GM12878 (cell line): ENCODE results near the gene SMG5. TPM values are rescaled to one million over a fixed set of nuclear protein-coding genes. Genes with fewer than 3 reads are reported as not detected.

Experiments used
- CREM ChIP-seq: IDR thresholded peaks from 2 replicates; pipeline ENCODE4 v1.6.1; 2014; ENCODE audit warnings: antibody characterized with exemption, low read depth
- EED ChIP-seq: sonication (generic); IDR thresholded peaks from 2 replicates; pipeline ENCODE4 v1.6.1; 2016; ENCODE audit warnings: antibody characterized with exemption, low read depth
- EZH2 ChIP-seq: IDR thresholded peaks from 2 replicates; pipeline ENCODE4 v1.6.1; 2012; ENCODE audit warnings: low read depth, mild to moderate bottlenecking, control low read depth, inconsistent platforms, low read length, borderline replicate concordance; ENCODE audit not compliant: control insufficient read depth
- GATAD2B ChIP-seq: fragments of 450-650 bp; conservative IDR thresholded peaks from 2 replicates; pipeline ENCODE4 v1.6.1; 2017; ENCODE audit warnings: low read depth, mild to moderate bottlenecking, moderate library complexity
- PML ChIP-seq: IDR thresholded peaks from 2 replicates; pipeline ENCODE4 v1.6.1; 2012; ENCODE audit warnings: low read length, inconsistent platforms
- POLR2A ChIP-seq: IDR thresholded peaks from 2 replicates; pipeline ENCODE4 v1.6.1; 2011; ENCODE audit warnings: low read depth, mild to moderate bottlenecking, low read length
- POLR2AphosphoS5 ChIP-seq: IDR thresholded peaks from 2 replicates; pipeline ENCODE4 v1.6.1; 2011; ENCODE audit warnings: mild to moderate bottlenecking, low read length, inconsistent platforms
- RUNX3 ChIP-seq: IDR thresholded peaks from 2 replicates; pipeline ENCODE4 v1.6.1; 2012; ENCODE audit warnings: low read length, inconsistent platforms
- SREBF1 ChIP-seq: IDR thresholded peaks from 2 replicates; pipeline ENCODE4 v1.6.1; 2012; ENCODE audit warnings: mild to moderate bottlenecking, low read length
- TCF12 ChIP-seq: IDR thresholded peaks from 2 replicates; pipeline ENCODE4 v1.6.1; 2011; ENCODE audit warnings: low read depth, mild to moderate bottlenecking, low read length
- polyA plus RNA-seq, 11 experiments: library from polyadenylated mRNA; depleted of rRNA in 4 of 11; unstranded in 6 of 11; stranded (reverse) in 5 of 11; fragments of >200 nt; fragmentation: Nextera tagmentation in 4 of 11; fragmentation: Illumina TruSeq in 1 of 11; extraction: Ambion mirVana in 4 of 11; extraction: Trizol in 1 of 11; gene quantifications; 1 replicate in 1 of 11; 2 replicates in 10 of 11; pipeline versions ENCODE4 v1.2.1 to v1.2.3, GENCODE V29; 2011 to 2016; ENCODE audit warnings: inconsistent platforms in 2 of 11, missing spikeins in 2 of 11, low read depth in 1 of 11
- total RNA-seq, 4 experiments: library from RNA; depleted of rRNA in 3 of 4; stranded (reverse); fragments of >200 nt in 3 of 4; fragmentation: Illumina TruSeq in 1 of 4; extraction: Trizol in 1 of 4; gene quantifications; 2 replicates each; pipeline versions ENCODE4 v1.2.1 to v1.2.3, GENCODE V29; 2013 to 2021
- TF ChIP-seq, protein P1 (sequence below): fragments of 450-650 bp; IDR thresholded peaks from 2 replicates; pipeline ENCODE4 v1.6.1; 2017; ENCODE audit warnings: mild to moderate bottlenecking, moderate library complexity
- TF ChIP-seq, protein P2 (sequence below): IDR thresholded peaks from 2 replicates; pipeline ENCODE4 v1.6.1; 2011; ENCODE audit warnings: low read depth, mild to moderate bottlenecking, low read length, moderate library complexity, borderline replicate concordance; ENCODE audit errors: extremely low read depth
- TF ChIP-seq, protein P3 (sequence below): fragments of 150-350 bp; IDR thresholded peaks from 2 replicates; pipeline ENCODE4 v1.6.1; 2014; ENCODE audit warnings: mild to moderate bottlenecking, low read depth, low read length
- TF ChIP-seq, protein P4 (sequence below), 3 experiments: IDR thresholded peaks in 2 of 3; conservative IDR thresholded peaks in 1 of 3; 2 replicates each; pipeline ENCODE4 v1.5.1; 2011; ENCODE audit warnings: low read depth in 3 of 3, low read length in 3 of 3, mild to moderate bottlenecking in 3 of 3, control low read depth in 2 of 3, moderate library complexity in 2 of 3, inconsistent platforms in 1 of 3, mixed read lengths in 1 of 3; ENCODE audit not compliant: control insufficient read depth in 2 of 3, insufficient read depth in 1 of 3; ENCODE audit errors: extremely low read depth in 1 of 3
- TF ChIP-seq, protein P5 (sequence below): IDR thresholded peaks from 2 replicates; pipeline ENCODE4 v1.6.1; 2011; ENCODE audit warnings: borderline replicate concordance, low read depth, mild to moderate bottlenecking, moderate library complexity, mixed read lengths, low read length; ENCODE audit not compliant: insufficient read depth; ENCODE audit errors: extremely low read length
- TF ChIP-seq, protein P6 (sequence below): IDR thresholded peaks from 2 replicates; pipeline ENCODE4 v1.6.1; 2011; ENCODE audit warnings: mild to moderate bottlenecking, low read depth, low read length, moderate library complexity; ENCODE audit not compliant: insufficient replicate concordance

Gene SMG5
- total and polyA plus RNA-seq, 10 of the 15 experiments (the other 5 are each of a cell fraction or from before 2014, with no cell fraction given), result 0.76 to 61.5 (median 48.8) TPM

DNA sequence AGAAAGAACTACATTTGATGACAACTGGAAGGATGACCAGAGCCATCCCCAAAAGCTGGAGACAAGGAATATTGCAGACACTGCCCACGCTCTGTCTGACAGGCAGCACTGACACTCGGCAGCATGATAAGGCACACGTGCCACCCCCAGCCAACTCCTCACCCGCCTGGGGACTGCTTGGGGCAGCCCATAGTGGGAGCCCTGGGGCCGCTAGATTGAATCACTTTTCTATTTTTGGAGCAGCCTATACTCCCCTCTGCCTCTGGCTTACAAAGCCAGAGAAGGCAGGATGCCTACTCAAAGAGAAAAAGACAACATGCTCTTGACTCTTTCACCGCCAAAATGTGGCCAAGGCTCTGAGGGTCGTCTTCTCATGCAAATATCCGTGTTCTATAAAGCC is 1.3 kb downstream of the SMG5 start (continued):
- TF ChIP-seq, protein P1, sequence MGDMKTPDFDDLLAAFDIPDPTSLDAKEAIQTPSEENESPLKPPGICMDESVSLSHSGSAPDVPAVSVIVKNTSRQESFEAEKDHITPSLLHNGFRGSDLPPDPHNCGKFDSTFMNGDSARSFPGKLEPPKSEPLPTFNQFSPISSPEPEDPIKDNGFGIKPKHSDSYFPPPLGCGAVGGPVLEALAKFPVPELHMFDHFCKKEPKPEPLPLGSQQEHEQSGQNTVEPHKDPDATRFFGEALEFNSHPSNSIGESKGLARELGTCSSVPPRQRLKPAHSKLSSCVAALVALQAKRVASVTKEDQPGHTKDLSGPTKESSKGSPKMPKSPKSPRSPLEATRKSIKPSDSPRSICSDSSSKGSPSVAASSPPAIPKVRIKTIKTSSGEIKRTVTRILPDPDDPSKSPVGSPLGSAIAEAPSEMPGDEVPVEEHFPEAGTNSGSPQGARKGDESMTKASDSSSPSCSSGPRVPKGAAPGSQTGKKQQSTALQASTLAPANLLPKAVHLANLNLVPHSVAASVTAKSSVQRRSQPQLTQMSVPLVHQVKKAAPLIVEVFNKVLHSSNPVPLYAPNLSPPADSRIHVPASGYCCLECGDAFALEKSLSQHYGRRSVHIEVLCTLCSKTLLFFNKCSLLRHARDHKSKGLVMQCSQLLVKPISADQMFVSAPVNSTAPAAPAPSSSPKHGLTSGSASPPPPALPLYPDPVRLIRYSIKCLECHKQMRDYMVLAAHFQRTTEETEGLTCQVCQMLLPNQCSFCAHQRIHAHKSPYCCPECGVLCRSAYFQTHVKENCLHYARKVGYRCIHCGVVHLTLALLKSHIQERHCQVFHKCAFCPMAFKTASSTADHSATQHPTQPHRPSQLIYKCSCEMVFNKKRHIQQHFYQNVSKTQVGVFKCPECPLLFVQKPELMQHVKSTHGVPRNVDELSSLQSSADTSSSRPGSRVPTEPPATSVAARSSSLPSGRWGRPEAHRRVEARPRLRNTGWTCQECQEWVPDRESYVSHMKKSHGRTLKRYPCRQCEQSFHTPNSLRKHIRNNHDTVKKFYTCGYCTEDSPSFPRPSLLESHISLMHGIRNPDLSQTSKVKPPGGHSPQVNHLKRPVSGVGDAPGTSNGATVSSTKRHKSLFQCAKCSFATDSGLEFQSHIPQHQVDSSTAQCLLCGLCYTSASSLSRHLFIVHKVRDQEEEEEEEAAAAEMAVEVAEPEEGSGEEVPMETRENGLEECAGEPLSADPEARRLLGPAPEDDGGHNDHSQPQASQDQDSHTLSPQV, result no peak
- TF ChIP-seq SREBF1, result no peak
- peak; percentile 51 for TF ChIP-seq POLR2A
- TF ChIP-seq POLR2AphosphoS5, result peak; percentile 34; the same call in 1 of the 2 replicates
- no peak for TF ChIP-seq EZH2
- peak; percentile 51; the same call in 1 of the 2 replicates for TF ChIP-seq RUNX3
- no peak for TF ChIP-seq TCF12
- 0 out of 2 replicates have a peak, but pooled peaks have one; percentile 3 for TF ChIP-seq GATAD2B
- TF ChIP-seq CREM, result 0 out of 2 replicates have a peak, but pooled peaks have one; percentile 31
- TF ChIP-seq, protein P2, sequence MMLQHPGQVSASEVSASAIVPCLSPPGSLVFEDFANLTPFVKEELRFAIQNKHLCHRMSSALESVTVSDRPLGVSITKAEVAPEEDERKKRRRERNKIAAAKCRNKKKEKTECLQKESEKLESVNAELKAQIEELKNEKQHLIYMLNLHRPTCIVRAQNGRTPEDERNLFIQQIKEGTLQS, result no peak
- TF ChIP-seq, protein P3, sequence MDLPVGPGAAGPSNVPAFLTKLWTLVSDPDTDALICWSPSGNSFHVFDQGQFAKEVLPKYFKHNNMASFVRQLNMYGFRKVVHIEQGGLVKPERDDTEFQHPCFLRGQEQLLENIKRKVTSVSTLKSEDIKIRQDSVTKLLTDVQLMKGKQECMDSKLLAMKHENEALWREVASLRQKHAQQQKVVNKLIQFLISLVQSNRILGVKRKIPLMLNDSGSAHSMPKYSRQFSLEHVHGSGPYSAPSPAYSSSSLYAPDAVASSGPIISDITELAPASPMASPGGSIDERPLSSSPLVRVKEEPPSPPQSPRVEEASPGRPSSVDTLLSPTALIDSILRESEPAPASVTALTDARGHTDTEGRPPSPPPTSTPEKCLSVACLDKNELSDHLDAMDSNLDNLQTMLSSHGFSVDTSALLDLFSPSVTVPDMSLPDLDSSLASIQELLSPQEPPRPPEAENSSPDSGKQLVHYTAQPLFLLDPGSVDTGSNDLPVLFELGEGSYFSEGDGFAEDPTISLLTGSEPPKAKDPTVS, result no peak
- TF ChIP-seq, protein P4, sequence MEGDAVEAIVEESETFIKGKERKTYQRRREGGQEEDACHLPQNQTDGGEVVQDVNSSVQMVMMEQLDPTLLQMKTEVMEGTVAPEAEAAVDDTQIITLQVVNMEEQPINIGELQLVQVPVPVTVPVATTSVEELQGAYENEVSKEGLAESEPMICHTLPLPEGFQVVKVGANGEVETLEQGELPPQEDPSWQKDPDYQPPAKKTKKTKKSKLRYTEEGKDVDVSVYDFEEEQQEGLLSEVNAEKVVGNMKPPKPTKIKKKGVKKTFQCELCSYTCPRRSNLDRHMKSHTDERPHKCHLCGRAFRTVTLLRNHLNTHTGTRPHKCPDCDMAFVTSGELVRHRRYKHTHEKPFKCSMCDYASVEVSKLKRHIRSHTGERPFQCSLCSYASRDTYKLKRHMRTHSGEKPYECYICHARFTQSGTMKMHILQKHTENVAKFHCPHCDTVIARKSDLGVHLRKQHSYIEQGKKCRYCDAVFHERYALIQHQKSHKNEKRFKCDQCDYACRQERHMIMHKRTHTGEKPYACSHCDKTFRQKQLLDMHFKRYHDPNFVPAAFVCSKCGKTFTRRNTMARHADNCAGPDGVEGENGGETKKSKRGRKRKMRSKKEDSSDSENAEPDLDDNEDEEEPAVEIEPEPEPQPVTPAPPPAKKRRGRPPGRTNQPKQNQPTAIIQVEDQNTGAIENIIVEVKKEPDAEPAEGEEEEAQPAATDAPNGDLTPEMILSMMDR (IDR thresholded peaks at IDR 0.05 in 2 of 3, conservative IDR thresholded peaks at IDR 0.05 in 1 of 3; ENCODE audit: control insufficient read depth in 2 of 3, extremely low read depth in 1 of 3, insufficient read depth in 1 of 3, low read depth in 3 of 3, low read length in 3 of 3), result peak; percentile 4 to 29 (median 21); a peak in 2 of 6 replicates
- TF ChIP-seq PML, result no peak
- TF ChIP-seq, protein P5, sequence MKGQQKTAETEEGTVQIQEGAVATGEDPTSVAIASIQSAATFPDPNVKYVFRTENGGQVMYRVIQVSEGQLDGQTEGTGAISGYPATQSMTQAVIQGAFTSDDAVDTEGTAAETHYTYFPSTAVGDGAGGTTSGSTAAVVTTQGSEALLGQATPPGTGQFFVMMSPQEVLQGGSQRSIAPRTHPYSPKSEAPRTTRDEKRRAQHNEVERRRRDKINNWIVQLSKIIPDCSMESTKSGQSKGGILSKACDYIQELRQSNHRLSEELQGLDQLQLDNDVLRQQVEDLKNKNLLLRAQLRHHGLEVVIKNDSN, result peak; percentile 60
- TF ChIP-seq, protein P6, sequence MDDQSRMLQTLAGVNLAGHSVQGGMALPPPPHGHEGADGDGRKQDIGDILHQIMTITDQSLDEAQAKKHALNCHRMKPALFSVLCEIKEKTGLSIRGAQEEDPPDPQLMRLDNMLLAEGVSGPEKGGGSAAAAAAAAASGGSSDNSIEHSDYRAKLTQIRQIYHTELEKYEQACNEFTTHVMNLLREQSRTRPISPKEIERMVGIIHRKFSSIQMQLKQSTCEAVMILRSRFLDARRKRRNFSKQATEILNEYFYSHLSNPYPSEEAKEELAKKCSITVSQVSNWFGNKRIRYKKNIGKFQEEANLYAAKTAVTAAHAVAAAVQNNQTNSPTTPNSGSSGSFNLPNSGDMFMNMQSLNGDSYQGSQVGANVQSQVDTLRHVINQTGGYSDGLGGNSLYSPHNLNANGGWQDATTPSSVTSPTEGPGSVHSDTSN, result no peak
- TF ChIP-seq EED, result no peak; the same call in 1 of the 2 replicates
